ENCODE measurements around the gene ZNF410. TPM values are rescaled to one million over a fixed set of nuclear protein-coding genes. Genes with fewer than 3 reads are reported as not detected.
"Not testable (repeated sequence)": the region's sequence is repeated elsewhere in the genome, so short reads cannot be mapped to it uniquely, and the experiment has no call there.

Gene ZNF410, protein sequence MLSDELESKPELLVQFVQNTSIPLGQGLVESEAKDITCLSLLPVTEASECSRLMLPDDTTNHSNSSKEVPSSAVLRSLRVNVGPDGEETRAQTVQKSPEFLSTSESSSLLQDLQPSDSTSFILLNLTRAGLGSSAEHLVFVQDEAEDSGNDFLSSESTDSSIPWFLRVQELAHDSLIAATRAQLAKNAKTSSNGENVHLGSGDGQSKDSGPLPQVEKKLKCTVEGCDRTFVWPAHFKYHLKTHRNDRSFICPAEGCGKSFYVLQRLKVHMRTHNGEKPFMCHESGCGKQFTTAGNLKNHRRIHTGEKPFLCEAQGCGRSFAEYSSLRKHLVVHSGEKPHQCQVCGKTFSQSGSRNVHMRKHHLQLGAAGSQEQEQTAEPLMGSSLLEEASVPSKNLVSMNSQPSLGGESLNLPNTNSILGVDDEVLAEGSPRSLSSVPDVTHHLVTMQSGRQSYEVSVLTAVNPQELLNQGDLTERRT
- 10 to 100 TPM; 38.6 to 39.2 TPM for total RNA-seq
- long read RNA-seq, donor 1, transcript ZNF410-211 (12 exons, 2,601 nt): major isoform, 21 of 27 reads
- long read RNA-seq, donor 1, partial matches to known transcripts: 3 of 27 reads
- long read RNA-seq, donor 1, other reads (novel, unspliced or antisense): 2 of 27 reads
- long read RNA-seq, donor 2, transcript ZNF410-211 (12 exons, 2,601 nt): major isoform, 91 of 164 reads
- long read RNA-seq, donor 2, transcript ZNF410-201 (11 exons, 2,293 nt): minor isoform, 15 of 164 reads
- long read RNA-seq, donor 2, partial matches to known transcripts: 16 of 164 reads
- long read RNA-seq, donor 2, other reads (novel, unspliced or antisense): 38 of 164 reads

DNA sequence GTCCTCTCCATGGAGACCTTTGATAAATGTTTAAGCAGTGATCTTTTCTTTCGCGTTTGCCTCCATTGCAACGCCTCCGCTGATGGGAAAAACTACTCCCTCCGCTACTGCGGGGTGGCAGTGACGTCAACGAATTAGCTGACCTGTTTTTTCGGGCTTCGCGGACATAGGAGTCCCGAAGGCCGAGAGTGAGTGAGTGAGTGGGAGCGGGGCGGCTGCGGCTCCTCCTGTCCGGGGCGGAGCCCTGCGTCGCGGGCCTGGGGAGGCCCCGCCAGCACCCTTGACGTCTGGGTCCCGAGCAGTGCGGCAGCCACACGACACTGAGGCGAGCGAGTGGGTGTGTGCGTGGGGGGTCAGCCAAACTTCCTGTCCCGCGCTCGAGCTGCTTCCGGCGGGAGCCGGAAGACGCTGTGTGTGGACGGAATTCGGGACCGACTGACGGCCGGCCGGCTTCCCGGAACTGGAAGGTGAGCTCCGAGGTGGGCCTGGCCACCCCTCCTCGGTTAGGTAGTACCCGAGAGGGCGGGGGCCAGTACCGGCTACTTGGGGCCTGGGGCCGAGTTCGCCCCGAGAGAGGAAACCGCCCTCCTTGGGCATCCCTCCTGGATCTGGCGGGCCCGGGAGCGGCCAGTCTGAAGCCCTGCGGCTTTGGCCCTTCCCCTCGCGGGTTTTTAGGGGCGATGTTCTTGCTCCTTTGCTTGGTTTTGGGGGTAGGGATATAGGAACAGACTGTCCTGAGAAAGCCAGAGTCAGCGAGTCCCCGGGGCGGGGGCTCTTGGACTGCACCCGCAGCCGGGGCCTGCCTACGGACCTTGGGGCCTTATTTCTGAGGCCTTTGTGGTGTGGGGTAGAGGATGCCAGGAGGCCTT lies at the start of gene ZNF410:
ZNF410 (plus strand) TSS at position 411 of the 869 bp plus-strand sequence. CDS start 5,317 bp downstream, outside the sequence.
- intact Hi-C loops (cut with DNase I): no loop called here
- peak; percentile 99 for DNase-seq (ENCODE audit: low spot score)

DNA sequence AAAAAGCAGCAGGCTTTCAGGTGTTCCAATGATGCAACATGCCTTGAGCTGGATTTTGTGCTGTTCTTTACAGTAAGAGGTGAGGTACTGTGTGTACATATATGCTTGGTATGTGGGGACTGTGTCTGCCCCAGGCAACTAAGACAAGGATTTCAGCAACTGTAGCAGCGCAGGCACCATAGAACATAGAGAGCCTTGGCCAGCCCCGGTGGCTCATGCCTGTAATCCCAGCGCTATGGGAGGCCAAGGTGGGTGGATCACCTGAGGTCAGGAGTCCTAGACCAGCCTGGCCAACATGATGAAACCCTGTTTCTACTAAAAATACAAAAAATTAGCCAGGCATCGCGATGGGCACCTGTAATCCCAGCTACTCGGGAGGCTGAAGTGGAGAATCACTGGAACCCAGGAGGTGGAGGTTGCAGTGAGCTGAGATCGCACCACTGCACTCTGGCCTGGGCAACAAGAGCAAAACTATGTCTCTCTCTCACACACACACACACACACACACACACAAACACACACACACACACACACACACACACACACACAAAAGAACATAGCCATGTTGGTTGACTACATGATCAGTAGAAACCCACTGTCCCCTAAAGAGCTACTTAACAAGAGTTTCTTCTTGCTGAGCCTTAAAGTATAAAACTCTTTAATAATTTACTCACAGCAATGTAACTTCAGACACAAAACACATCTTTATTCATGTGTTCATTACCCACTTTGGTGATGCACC lies 48.2 kb upstream of the ZNF410 start:
- DNase-seq (ENCODE audit: low spot score); intact Hi-C loops (cut with DNase I): not testable (repeated sequence)

DNA sequence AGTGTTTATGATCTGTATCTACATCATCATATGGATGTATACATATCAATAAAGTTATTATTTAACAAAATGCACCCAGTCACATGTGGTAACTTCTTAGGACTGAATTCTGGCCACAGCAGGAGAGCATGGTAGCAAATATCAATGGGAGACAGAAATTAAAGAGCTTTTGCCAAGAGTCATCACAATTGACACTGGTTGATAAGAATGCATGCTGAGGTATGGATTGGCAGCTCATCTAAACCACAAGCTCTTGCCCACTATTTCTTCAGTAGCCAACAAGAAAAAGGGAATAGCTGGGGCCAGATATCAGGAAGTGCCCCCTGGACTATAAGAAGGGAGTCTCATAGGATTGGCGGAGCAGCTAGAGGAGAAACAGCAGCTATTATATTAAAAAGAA lies 44.5 kb upstream of the ZNF410 start:
- no peak for DNase-seq (ENCODE audit: low spot score)
- intact Hi-C loops (cut with DNase I): no loop called here

DNA sequence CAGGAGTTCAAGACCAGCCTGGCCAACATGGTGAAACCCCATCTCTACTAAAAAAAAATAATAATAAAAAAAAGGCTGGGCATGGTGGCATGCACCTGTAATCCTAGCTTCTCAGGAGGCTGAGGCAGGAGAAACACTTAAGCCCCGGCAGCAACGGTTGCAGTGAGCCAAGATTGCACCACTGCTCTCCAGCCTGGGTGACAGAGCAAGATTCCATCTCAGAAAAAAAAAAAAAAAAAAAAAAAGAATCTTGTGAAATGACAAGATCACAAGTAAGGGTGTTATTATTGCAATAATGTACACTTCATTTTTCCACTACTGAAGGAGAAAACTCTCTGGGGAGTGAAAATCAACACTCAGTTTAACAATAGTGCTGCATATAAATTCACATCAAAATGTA lies 43.8 kb upstream of the ZNF410 start:
- no peak for DNase-seq (ENCODE audit: low spot score)
- intact Hi-C loops (cut with DNase I): no loop called here

DNA sequence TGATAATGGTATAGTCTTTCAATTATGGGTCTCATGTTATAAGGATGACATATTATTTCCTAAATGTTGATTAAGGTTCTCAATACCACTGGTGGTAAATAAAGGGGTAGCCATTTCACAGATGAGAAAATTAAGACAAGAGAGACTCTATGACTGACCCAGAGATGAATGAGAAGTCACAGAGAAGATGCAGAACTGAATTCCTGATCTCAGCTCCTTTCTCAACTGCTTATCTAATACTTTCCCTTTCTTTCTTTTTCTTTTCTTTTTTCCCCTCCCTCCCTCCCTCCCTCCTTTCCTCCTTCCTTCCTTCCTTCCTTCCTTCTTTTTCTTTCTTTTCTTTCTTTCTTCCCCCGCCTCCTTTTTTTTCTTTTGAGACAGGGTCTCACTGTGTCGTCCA lies 43.4 kb upstream of the ZNF410 start:
- intact Hi-C loops (cut with DNase I): no loop called here
- DNase-seq (ENCODE audit: low spot score): no peak

DNA sequence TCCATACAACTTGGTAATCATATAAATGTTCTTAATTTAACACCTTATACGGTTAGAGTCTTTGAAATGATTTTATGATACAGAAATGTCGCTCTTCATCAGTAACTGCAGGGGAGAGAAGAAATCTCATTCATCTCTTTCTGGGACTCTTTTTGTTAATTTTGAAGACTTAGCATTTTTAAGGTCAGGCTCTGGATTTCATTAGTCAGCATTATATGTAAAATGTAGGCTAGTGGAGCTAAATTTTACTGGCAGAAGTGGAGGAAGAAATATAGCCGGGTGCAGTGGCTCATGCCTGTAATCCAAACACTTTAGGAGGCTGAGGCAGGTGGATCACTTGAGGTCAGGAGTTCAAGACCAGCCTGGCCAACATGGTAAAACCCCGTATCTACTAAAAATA lies 39.7 kb upstream of the ZNF410 start:
- DNase-seq (ENCODE audit: low spot score): no peak
- intact Hi-C loops (cut with DNase I): no loop called here

DNA sequence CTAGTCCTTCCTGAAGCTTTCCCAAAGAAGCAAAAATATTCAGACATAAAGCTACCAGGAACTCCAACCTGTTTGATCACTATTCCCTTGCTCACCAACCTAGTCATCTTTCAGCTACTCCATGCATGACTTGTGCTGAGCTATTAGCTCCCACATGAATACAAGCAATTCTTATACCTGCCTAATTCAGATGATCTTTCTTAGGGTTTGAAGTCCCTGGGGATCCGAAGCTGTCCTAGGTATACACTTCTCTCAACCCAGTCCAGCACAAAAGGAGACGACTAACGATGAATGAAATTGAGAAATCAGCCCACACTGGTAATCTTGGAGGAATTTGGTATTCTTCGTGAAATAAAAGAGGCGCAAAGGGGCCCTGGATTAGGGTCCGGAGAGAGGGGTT lies 35.7 kb upstream of the ZNF410 start:
- intact Hi-C loops (cut with DNase I): loop anchor here in 1 of 2 donors (10.0 kb wide), 1 partner anchor 126 kb away; no protein-coding TSS in a partner anchor
- DNase-seq (ENCODE audit: low spot score): no peak

DNA sequence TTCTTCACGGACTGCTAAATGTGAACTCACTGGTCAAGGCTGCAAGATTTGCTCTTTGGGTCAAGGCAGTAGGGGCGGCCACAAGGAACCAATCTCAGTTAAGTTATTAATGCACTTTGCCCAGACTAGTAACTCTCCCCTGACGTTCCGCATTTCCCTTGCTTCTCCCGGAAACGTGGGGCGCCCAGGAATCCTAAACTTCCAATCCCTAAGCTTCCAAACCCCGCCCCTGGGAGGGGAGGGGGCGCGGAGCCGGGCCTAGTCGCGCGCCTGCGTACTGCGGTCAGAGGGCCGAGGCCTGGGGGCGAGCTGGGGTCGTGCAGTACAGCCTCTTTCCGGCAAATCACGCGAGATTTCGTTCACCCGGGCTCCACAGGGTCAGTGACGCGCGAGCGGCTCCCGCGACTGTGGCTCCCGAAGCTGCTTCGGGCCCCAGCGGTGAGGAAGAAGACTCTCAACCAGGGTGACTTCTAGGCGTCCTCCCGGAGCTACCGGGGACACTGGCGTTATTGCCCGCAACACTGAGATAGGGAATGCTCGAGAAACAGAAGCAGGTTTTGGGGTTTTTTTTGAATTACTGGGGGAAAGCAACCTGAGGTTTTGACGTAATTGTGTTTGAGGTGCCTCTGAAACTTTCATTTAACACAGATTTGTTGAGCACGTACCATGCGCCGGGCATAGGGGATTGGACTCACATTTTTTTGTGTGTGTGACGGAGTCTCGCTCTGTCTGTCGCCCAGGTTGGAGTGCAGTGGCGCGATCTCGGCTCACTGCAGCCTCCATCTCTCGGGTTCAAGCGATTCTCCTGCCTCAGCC lies 34.9 kb upstream of the ZNF410 start, which contains the start of gene PTGR2:
PTGR2 (plus strand) TSS at position 265 of the 816 bp plus-strand sequence. CDS start 7,032 bp downstream, outside the sequence.
- intact Hi-C loops (cut with DNase I): loop anchor here in 1 of 2 donors (10.0 kb wide), 1 partner anchor 127 kb away; no protein-coding TSS in a partner anchor
- DNase-seq (ENCODE audit: low spot score): peak; percentile 98

DNA sequence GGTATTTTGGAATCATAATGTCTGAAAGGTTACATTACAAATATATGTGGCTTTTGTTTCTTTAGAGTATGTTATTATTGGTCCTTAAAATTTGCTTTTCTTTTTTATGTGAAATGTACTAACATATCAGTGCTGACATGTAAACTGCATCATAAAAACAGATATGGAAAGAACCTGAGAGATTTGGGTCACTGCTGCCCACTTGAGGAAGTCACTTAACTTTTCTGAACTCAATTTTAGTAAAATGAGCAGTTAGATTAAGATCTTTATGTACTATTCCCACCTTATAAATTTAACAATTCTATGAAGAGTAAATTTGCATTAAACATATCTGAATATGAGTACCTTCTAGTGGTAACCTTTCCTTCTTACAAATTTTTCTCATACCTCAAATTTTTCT lies 27.5 kb upstream of the ZNF410 start:
- DNase-seq (ENCODE audit: low spot score): no peak
- intact Hi-C loops (cut with DNase I): loop anchor here in 1 of 2 donors (10.0 kb wide), 1 partner anchor 134 kb away; no protein-coding TSS in a partner anchor

DNA sequence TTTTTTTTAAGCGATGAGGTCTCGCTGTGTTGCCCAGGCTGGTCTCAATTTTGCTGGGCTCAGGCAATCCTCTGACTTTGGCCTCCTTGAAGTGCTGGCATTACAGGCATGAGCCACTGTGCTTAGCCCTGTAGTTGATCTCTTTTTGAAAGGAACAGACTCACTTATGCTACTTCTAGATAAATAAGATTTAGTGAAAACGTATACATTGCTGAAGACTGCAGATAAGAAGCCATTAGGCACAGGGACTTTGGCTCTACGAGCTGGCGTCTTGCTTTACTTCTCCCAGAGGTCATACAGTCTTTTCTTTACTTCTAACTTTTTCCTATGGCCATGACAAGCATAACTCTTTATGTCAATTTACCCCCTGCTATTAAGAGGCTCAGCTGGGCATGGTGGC lies 25.6 kb upstream of the ZNF410 start:
- DNase-seq (ENCODE audit: low spot score): no peak
- intact Hi-C loops (cut with DNase I): no loop called here

DNA sequence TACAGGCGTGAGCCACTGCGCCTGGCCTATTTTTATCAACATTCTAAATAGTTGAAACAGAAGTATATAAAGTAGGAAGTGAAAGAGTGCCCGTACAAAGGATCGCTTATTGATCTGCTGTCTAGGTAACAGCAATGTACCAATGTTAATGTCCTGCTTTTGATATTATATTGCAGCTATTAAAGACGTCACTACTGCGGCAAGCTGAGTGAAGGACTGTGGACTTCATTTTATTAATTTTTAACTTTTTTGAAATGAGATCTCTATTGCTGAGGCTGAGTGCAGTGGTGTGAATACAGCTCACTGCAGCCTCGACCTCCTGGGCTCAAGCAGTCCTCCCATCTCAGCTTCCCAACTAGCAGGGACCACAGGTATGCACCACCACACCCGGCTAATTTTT lies 24.2 kb upstream of the ZNF410 start:
- intact Hi-C loops (cut with DNase I): no loop called here
- no peak for DNase-seq (ENCODE audit: low spot score)

DNA sequence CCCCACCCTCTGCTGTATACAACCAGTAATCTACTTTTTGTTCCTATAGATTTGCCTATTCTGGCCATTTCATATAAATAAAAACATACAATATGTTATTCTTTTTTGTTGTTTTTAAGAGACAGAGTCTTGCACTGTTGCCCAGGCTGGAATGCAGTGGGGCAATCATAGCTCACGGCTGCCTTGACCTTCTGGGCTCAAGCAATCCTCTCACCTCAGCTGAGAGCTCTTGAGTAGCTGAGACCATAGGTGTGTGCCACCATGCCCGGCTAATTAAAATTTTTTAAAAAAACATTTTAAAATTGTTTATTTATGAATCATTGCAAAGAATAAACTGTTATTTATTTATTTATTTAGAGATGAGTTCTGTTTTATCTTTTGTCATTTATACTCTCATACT lies 23.4 kb upstream of the ZNF410 start:
- DNase-seq (ENCODE audit: low spot score): no peak
- intact Hi-C loops (cut with DNase I): no loop called here

DNA sequence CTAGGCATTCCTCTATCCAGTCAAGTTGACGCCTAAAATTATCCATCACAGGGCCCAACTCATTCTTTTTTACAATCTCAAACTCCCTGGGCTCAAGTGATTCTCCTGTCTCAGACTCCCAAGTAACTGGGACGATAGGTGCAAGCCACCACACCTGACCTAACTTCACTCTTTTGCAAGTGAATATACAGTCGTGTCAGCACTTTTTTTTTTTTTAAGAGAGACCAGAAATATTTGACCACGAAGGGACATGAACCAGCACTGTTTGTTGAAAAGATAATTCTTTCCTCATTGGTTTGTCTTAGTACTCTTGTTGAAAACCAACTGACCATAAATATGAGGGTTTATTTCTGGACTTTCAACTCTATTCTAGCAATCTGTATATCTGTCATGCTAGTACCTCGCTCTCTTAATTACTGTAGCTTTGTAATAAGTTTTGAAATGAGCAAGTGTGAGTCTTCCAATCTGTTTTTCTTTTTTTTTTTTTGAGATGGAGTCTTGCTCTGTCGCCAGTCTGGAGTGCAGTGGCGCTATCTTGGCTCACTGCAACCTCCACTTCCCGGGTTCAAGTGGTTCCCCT lies 21.0 kb upstream of the ZNF410 start:
- intact Hi-C loops (cut with DNase I): no loop called here
- DNase-seq (ENCODE audit: low spot score): no peak

DNA sequence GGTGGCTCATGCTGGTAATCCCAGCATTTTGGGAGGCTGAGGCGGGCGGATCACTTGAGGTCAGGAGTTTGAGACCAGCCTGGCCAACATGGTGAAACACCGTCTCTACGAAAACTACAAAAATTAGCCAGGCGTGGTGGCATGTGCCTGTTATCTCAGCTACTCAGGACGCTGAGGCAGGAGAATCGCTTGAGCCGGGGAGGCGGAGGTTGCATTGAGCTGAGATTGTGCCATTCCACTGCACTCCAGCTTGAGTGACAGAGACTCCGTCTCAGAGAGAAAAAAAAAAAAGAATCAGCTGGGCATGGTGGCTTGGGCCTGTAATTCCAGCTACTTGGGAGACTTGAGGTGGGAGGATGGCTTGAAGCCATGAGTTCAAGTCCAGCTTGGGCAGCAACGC lies 16.9 kb upstream of the ZNF410 start:
- intact Hi-C loops (cut with DNase I); DNase-seq (ENCODE audit: low spot score): not testable (repeated sequence)

DNA sequence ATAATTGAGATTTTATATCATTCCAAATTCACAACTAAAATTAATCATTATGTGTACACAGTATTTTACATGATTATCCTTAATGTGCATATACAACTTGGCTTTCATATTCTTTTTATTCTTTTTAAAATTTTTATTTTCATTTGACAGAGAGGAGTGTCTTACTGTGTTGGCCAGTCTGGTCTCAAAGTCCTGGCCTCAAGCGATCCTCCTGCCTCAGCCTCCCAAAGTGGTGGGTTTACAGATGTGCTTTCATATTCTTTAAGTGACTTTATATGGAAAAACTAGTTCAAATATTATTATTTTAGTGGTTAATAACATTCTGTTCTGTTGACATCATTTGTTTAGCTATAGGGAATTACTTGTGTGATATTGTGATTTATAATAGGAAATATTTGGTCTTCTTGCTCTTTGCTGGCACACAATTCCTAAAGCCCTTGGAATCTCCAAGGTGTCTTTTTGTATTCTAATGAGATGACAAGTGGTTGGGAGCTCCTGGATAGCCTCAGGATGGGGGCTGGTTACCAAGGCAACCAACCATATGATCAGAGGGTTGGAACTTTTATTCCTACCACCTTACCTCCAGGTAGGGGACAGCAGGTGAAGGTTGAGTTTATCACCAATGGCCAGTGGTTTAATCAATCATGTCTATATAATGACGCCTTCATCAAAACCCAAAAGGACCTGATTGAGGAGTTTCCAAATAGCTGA lies 16.0 kb upstream of the ZNF410 start:
- intact Hi-C loops (cut with DNase I): no loop called here
- no peak for DNase-seq (ENCODE audit: low spot score)

DNA sequence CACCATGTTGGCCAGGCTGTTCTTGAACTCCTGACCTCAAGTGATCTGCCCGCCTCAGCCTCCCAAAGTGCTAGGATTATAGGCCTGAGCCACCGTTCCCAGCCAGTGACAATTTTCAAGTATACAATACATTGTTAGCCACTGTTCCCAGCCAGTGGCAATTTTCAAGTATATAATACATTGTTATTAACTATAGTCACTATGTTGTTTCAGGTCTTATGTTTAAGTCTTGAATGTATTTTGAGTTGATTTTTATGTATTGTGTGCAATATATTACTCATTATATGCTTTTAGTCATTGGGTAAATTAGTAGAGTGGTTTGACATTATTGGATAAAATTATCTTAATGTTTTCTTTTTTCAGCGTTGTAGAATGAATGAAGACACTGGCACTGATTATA lies 13.0 kb upstream of the ZNF410 start:
- no peak for DNase-seq (ENCODE audit: low spot score)
- intact Hi-C loops (cut with DNase I): no loop called here

DNA sequence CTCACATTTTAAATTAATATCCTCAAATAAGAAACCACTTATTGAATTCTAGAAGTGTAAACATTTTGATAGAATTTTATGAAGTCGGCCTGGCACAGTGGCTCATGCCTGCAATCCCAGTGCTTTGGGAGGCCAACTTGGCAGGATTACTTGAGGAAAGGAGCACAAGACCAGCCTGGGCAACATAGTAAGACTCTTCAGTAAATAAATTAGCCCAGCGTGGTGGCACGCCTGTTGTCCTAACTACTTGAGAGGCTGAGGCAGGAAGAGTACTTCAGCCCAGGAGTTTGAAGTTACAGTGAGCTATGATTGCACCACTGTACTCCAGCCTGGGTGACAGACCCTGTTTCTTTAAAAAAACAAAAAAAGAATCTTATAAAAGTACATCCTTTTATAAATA lies 8.9 kb upstream of the ZNF410 start:
- no peak for DNase-seq (ENCODE audit: low spot score)
- intact Hi-C loops (cut with DNase I): no loop called here
